HTR-8/SVneo (cell line): Measurements from ENCODE around the gene ZFYVE21.
A peak's percentile ranks its signal among the peaks of the same experiment; 100 is the strongest.

ENCODE experiments used
- DNase-seq: peaks from one replicate; pipeline ENCODE4 v3.0.0; 2011; ENCODE audit warnings: low spot score, mixed read lengths; ENCODE audit not compliant: insufficient read length
- FAIRE-seq: peaks from 2 replicates; lab custom pipeline; 2011; peaks lifted over from hg19 to GRCh38; lab: Jason Lieb, UNC

The ZFYVE21 gene

GRCh38 chr14:103715052-103716000 is at the start of gene ZFYVE21, which contains the start of gene XRCC3:
Gene ZFYVE21 (plus strand): TSS chr14:103715810. CDS start chr14:103715842, 32 bp downstream.
Gene XRCC3 (minus strand): TSS chr14:103715451. CDS start chr14:103711087, 4,364 bp downstream.
- peak; percentile 99 for FAIRE-seq
- peak; percentile 100 for DNase-seq

- no peak for FAIRE-seq
- DNase-seq: no peak
These were observed 47.9 kb upstream of the ZFYVE21 start for GRCh38 chr14:103667671-103668070.

GRCh38 chr14:103668117-103668516 is 47.5 kb upstream of the ZFYVE21 start:
- FAIRE-seq (no peak), DNase-seq (no peak)

GRCh38 chr14:103669370-103669769 is 46.2 kb upstream of the ZFYVE21 start:
- FAIRE-seq (no peak), DNase-seq (no peak)

GRCh38 chr14:103671911-103672310 is 43.7 kb upstream of the ZFYVE21 start:
- FAIRE-seq (no peak), DNase-seq (no peak)

- DNase-seq (no peak), FAIRE-seq (no peak)
These were observed 39.7 kb upstream of the ZFYVE21 start for GRCh38 chr14:103675957-103676356.

GRCh38 chr14:103676881-103677675 is 38.5 kb upstream of the ZFYVE21 start:
- DNase-seq (no peak), FAIRE-seq (no peak)

GRCh38 chr14:103679351-103679750 is 36.3 kb upstream of the ZFYVE21 start:
- FAIRE-seq (no peak), DNase-seq (peak; percentile 29)

- DNase-seq (no peak), FAIRE-seq (no peak)
These were observed 34.9 kb upstream of the ZFYVE21 start for GRCh38 chr14:103680491-103681231.

- FAIRE-seq (no peak), DNase-seq (no peak)
These were observed 32.5 kb upstream of the ZFYVE21 start for GRCh38 chr14:103683139-103683538.

GRCh38 chr14:103684471-103684870 is 31.1 kb upstream of the ZFYVE21 start:
- DNase-seq (no peak), FAIRE-seq (no peak)

GRCh38 chr14:103684871-103685270 is 30.7 kb upstream of the ZFYVE21 start:
- DNase-seq: no peak
- no peak for FAIRE-seq

GRCh38 chr14:103685276-103686211 is 30.1 kb upstream of the ZFYVE21 start:
- FAIRE-seq: no peak
- DNase-seq: no peak

GRCh38 chr14:103686831-103687485 is 28.7 kb upstream of the ZFYVE21 start:
- DNase-seq (no peak), FAIRE-seq (no peak)

- DNase-seq (no peak), FAIRE-seq (no peak)
These were observed 27.9 kb upstream of the ZFYVE21 start for GRCh38 chr14:103687712-103688111.

- FAIRE-seq (no peak), DNase-seq (no peak)
These were observed 27.2 kb upstream of the ZFYVE21 start for GRCh38 chr14:103688441-103688840.

- FAIRE-seq (no peak), DNase-seq (no peak)
These were observed 26.4 kb upstream of the ZFYVE21 start for GRCh38 chr14:103688906-103689902.
